H4 (cell line): ENCODE data around the gene ATE1. TPM values are rescaled to one million over a fixed set of nuclear protein-coding genes. Genes with fewer than 3 reads are reported as not detected.
"Not testable (repeated sequence)": the region's sequence is repeated elsewhere in the genome, so short reads cannot be mapped to it uniquely, and the experiment has no call there.

Experiments used
- DNase-seq: peaks from one replicate; pipeline ENCODE4 v3.0.0-alpha.2; 2015; ENCODE audit warnings: low spot score
- total RNA-seq: library from RNA; depleted of rRNA; stranded (reverse); fragments of >200 nt; shearing (Covaris generic); gene quantifications from 2 replicates; pipeline ENCODE4 v1.2.3, GENCODE V29; 2014

The ATE1 gene
- total RNA-seq, 1 experiment from 2014 or later = 11.1 TPM

DNA sequence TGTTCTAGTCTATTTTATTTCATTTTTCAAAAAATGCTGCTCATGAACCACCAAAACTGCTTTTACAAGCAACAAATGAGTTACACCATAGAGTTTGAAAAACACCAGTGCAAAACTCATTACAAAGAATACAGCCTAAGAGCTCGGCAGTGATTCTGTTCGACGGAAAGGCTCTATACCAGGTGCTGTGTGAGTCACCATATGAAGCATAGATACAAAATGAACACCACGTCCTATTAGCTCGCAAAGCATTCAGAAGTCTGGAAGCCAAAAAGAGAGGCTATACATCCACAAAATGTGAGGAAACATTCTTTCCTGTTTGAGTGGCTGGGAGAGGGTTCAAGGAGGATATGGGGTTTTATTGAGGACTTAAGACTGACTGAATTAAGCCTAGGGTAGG lies 136.1 kb downstream of the ATE1 start:
- no peak for DNase-seq

DNA sequence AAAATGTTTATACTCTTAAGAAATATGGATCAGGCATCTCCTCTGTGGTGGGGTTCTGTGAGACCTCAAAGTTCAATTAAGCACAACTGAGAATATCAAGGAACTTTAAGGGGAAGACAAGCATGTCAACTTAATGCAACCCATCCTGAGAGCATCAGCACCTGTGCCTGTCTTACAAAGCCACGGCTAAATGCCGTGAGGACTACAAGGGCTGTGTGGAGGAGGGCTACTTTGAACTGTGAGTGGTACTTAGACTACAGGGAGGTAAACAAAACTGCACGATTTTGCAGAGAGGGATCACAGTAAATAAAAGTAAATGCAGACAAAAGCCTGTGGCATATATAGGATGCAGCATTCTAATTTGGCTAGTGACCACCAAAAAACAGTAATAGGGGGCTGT lies 139.1 kb downstream of the ATE1 start:
- DNase-seq = no peak

GRCh38 chr10:121788115-121788514 lies 139.7 kb downstream of the ATE1 start:
- no peak for DNase-seq

GRCh38 chr10:121787169-121787568 lies 140.7 kb downstream of the ATE1 start:
- DNase-seq = no peak

DNA sequence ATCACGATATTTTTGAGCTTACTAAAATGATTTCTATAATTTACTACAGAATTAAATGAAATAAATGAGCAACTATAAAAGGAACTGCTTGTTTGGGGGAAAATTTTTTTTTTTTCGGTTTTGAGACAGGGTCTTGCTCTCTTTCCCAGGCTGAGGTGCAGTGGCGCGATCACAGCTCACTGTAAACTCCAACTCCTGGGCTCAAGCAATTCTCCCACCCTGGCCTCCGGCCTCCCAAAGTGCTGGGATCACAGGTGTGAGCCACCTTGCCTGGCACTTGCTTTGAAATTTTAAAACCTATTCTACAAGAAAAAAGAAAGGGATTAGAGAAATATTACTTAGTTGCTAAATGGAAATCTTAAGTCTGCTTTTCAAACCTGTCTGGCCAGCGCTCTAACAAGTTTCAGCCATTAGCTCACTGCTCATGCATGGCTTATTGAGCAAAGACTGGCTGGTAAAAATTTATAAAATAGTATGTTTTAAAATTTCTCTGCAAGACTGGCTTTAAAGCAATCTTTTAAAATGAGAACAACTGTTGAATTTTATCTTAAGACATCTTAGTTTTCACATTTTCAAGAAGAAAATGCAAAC lies 144.0 kb downstream of the ATE1 start:
- DNase-seq = no peak

GRCh38 chr10:121781101-121781500 lies 146.7 kb downstream of the ATE1 start:
- no peak for DNase-seq

- peak; percentile 9 for DNase-seq
Measured at GRCh38 chr10:121774813-121775212, 153.0 kb downstream of the ATE1 start.

DNA sequence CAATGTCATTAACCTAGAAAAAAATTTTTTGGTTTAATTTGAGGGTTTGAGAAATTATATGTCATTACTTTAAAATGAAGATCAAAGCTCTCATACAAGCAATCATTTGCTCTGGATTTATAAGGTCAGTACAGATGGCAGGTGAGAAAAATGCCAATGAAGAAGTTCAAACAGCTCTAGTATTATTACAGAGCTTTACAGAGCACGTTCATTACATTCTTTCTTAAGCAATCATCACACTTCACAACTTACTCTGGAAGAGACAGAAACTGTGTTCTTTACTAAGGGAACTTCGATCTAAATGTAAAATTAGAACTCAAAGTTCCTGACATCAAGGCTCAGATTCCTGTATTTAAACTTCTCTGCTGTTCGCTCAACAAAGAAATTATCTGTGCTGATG lies 153.4 kb downstream of the ATE1 start:
- no peak for DNase-seq

- peak; percentile 40 for DNase-seq
Measured at GRCh38 chr10:121772884-121773283, 154.9 kb downstream of the ATE1 start.

- no peak for DNase-seq
Measured at GRCh38 chr10:121772406-121772805, 155.4 kb downstream of the ATE1 start.

- no peak for DNase-seq
Measured at GRCh38 chr10:121771966-121772365, 155.9 kb downstream of the ATE1 start.

- no peak for DNase-seq
Measured at GRCh38 chr10:121766426-121766825, 161.4 kb downstream of the ATE1 start.

- DNase-seq = no peak
Measured at GRCh38 chr10:121765204-121765603, 162.6 kb downstream of the ATE1 start.

- DNase-seq = no peak
Measured at GRCh38 chr10:121764233-121764942, 163.4 kb downstream of the ATE1 start.

GRCh38 chr10:121757241-121757640 lies 170.6 kb downstream of the ATE1 start:
- not testable (repeated sequence) for DNase-seq

GRCh38 chr10:121755496-121755895 lies 172.3 kb downstream of the ATE1 start:
- DNase-seq = not testable (repeated sequence)

DNA sequence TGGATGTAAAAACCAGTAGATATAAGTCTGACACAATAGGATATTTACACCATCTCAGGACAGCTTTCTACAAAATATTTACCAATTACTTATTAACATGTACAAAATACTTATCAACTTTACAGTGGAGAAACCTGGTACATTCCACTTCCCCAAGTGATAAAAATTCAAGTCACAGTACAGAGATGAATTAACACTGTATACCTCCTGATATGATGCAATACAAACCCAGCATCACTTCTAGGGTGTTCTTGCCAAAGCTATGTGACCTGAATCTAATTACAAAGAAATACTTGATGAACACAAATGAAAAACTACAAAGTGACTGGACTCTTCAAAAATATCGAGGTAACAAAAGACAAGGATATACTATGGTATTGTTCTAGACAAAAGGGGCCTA lies 173.2 kb downstream of the ATE1 start:
- DNase-seq = no peak

GRCh38 chr10:121753726-121754476 lies 173.9 kb downstream of the ATE1 start:
- DNase-seq = peak; percentile 41

DNA sequence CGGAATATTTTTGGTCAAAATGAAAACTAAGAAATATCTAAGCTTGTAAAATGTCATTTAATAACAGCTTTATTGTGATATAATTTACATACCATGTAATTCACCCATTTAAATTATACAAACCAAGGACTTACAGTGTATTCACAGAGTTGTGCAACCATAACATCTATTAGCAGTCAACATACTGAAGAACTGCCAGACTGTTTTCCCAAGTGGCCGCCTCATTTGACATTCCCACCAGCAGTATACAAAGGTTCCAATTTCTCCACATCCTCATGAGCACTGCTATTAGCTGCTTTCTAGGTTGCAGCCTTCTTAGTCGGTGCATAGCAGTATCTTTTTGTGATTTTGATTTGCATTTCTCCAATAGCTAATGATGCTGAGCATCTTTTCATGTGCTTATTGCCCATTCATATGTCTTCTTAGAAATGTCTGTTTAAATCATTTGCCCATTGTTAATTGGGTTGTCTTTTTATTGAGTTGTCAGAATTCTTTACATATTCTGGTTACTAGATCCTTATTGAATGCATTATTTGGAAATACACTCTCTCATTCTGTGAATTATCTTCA lies 176.6 kb downstream of the ATE1 start:
- no peak for DNase-seq

DNA sequence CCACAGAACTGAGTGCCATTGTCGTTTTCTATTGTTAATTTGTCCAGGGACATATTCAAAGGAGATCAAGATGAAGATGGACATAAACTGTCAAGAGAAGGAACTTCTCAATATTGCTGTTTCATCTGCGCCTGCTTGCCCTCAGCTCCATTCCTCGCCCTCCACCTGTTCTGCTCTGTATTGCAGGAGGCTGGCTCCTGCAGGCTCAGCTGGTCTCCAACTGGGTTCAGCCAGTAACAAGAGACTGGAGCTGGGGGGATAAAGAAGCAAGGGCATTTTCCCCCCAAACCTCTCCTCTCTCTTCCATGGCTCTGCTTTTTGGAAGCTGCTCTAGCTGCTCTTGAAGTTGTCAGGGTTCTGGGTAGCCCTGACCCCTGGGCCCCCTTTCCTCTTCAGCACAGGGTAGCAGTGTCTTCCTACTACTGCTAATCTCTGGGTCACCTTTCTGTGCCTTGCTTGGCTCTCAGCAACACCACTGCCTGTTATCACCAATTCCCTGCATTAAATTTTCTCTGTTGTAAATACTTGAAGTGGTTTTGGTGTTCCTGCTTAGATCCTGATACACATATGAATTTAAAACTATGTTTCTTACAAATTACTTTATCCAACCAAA lies 180.6 kb downstream of the ATE1 start:
- no peak for DNase-seq

GRCh38 chr10:121741248-121741792 lies 186.5 kb downstream of the ATE1 start:
- DNase-seq = no peak

- no peak for DNase-seq
Measured at GRCh38 chr10:121740069-121740468, 187.8 kb downstream of the ATE1 start.
